Breast epithelium (tissue), 3 donors: ENCODE measurements around the gene NAPSA.
"Not testable (repeated sequence)": the region's sequence is repeated elsewhere in the genome, so short reads cannot be mapped to it uniquely, and the experiment has no call there.

Experiments
- CTCF ChIP-seq, 3 donors: fragments of 450-650 bp; IDR thresholded peaks; one replicate each; pipeline ENCODE4 v1.5.1; 2016 to 2017; ENCODE audit warnings: antibody characterized with exemption in 3 of 3, mild to moderate bottlenecking in 3 of 3, moderate library complexity in 3 of 3
- POLR2A ChIP-seq: fragments of 450-650 bp; IDR thresholded peaks from one replicate; pipeline ENCODE4 v1.6.1; 2016; ENCODE audit warnings: antibody characterized with exemption, mild to moderate bottlenecking, moderate library complexity

DNA sequence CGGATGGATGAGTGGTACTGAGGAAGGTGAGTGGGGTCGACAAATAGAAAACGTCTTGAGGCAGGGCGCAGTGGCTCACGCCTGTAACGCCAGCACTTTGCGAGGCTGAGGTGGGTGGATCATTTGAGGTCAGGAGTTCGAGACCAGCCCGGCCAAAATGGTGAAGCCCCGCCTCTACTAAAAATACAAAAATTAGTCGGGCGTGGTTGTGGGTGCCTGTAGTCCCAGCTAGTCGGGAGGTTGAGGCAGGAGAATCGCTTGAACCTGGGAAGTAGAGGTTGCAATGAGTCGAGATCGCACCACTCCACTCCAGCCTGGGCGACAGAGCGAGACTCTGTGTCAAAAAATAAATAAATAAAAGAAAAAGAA is 35.5 kb downstream of the NAPSA start:
- not testable (repeated sequence) for TF ChIP-seq CTCF (IDR thresholded peaks at IDR 0.05); POLR2A
